Measurements from ENCODE around the gene ASF1A. TPM values are rescaled to one million over a fixed set of nuclear protein-coding genes. Genes with fewer than 3 reads are reported as not detected.

Gene ASF1A
- total RNA-seq, 1 donor from 2014 or later, result 30.5 TPM

GRCh38 chr6:118890997-118891790 is 2.8 kb upstream of the ASF1A start:
- peaks cover 18% of the 10 kb centered on the region for H3K4me1 Mint-ChIP-seq (ENCODE audit: low read depth)
- TF ChIP-seq, protein P1, sequence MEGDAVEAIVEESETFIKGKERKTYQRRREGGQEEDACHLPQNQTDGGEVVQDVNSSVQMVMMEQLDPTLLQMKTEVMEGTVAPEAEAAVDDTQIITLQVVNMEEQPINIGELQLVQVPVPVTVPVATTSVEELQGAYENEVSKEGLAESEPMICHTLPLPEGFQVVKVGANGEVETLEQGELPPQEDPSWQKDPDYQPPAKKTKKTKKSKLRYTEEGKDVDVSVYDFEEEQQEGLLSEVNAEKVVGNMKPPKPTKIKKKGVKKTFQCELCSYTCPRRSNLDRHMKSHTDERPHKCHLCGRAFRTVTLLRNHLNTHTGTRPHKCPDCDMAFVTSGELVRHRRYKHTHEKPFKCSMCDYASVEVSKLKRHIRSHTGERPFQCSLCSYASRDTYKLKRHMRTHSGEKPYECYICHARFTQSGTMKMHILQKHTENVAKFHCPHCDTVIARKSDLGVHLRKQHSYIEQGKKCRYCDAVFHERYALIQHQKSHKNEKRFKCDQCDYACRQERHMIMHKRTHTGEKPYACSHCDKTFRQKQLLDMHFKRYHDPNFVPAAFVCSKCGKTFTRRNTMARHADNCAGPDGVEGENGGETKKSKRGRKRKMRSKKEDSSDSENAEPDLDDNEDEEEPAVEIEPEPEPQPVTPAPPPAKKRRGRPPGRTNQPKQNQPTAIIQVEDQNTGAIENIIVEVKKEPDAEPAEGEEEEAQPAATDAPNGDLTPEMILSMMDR (IDR thresholded peaks at IDR 0.05; ENCODE audit: unreplicated experiment), result no peak
- H3K36me3 Mint-ChIP-seq (ENCODE audit: insufficient read depth), result peaks cover 4% of the 10 kb centered on the region
- H3K27ac Mint-ChIP-seq, result no peak overlapping the region
- no peak for DNase-seq (ENCODE audit: low spot score, unreplicated experiment)
- no peaks in the 10 kb centered on the region for H3K27me3 Mint-ChIP-seq
- H3K4me3 Mint-ChIP-seq (ENCODE audit: low read depth), result no peak overlapping the region
- H3K9me3 Mint-ChIP-seq (ENCODE audit: low read depth), result no peaks in the 10 kb centered on the region

DNA sequence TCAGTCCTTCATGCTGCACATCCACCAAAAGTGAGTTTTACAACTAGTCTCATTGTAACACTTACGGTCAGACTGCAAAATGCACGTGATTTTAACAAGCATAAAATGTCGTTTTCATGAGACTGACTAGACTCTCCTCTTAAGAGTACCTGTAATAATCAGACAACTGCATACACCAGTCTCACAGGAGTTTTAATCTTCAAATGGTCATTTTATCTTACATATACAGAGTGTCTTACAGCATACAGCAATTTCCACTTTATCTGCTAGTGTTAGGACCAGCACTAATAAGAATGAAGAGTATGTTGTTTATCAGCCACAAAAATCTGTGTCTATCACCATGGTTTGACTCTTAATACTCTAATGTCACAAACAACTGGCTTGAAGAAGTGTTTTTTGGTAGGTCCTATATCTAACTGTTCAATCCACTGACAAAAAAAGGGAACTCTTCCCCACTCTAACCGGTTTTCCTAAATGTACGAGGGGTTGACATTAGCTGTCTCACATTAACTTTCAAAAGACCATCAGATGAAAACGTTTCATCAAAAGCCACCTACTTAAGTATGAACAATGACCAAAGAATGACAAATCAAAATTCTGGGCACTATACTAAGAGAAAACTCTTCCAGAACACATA is 1.5 kb upstream of the ASF1A start:
- Mint-ChIP-seq H3K27me3 (no peaks in the 10 kb centered on the region), H3K36me3 (ENCODE audit: insufficient read depth) (peaks cover 4% of the 10 kb centered on the region), H3K27ac (peak overlapping the region; percentile 97), H3K9me3 (ENCODE audit: low read depth) (no peaks in the 10 kb centered on the region), H3K4me3 (ENCODE audit: low read depth) (peak overlapping the region; percentile 87), H3K4me1 (ENCODE audit: low read depth) (peaks cover 21% of the 10 kb centered on the region)
- TF ChIP-seq, protein P1 (IDR thresholded peaks at IDR 0.05; ENCODE audit: unreplicated experiment), result no peak
- DNase-seq (ENCODE audit: low spot score, unreplicated experiment), result no peak

- Mint-ChIP-seq H3K4me3 (ENCODE audit: low read depth) (peak overlapping the region; percentile 87), H3K27ac (peak overlapping the region; percentile 97), H3K36me3 (ENCODE audit: insufficient read depth) (peaks cover 7% of the 10 kb centered on the region), H3K9me3 (ENCODE audit: low read depth) (no peaks in the 10 kb centered on the region), H3K4me1 (ENCODE audit: low read depth) (peaks cover 26% of the 10 kb centered on the region), H3K27me3 (no peaks in the 10 kb centered on the region)
- no peak for DNase-seq (ENCODE audit: low spot score, unreplicated experiment)
- TF ChIP-seq, protein P1 (IDR thresholded peaks at IDR 0.05; ENCODE audit: unreplicated experiment), result no peak
Observed at GRCh38 chr6:118893064-118893806, 717 bp upstream of the ASF1A start.

DNA sequence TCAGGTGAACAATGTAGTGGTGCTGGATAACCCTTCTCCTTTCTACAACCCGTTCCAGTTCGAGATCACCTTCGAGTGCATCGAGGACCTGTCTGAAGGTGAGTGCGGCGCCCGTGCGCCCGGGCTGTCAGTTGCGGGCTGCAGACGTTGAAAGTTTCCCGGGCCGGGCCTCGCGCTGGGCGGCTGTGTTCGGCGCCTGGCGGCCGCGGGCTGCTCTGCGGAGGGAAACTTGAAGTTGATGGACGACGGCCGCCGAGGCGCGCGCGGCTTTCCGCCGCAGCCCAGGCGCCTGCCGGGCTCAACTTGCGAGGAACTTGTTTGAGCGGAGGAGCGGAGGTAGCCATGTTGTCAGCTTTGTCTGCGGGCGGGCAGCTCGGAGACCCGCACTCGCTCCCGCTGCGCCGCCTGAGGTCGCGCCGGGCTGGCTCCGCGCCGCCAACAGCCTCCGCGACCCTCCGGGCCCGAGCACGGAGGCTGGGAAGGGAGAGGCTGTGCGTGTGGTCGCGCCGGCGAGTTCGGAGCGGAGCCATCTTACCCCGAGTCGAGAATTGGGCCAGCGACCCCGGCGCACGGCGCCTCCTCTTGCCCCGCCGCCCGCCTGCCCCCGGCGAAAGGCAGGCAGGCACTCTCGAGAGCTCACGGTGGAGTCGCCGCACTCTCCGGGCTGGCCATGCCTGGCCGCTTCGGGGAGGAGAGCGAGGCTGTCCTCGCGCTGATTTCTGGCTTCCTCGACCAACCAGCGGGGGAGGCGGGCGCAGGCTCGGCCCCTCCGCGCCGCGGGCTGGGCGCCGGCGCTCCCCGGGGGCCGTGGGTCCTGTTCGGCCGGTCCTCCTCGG is 691 bp downstream of the ASF1A start:
- H3K27ac Mint-ChIP-seq, result peak overlapping the region; percentile 99
- no peaks in the 10 kb centered on the region for H3K27me3 Mint-ChIP-seq
- H3K4me3 Mint-ChIP-seq (ENCODE audit: low read depth), result peak overlapping the region; percentile 87
- TF ChIP-seq, protein P1 (IDR thresholded peaks at IDR 0.05; ENCODE audit: unreplicated experiment), result no peak
- peaks cover 8% of the 10 kb centered on the region for H3K36me3 Mint-ChIP-seq (ENCODE audit: insufficient read depth)
- H3K4me1 Mint-ChIP-seq (ENCODE audit: low read depth), result peaks cover 27% of the 10 kb centered on the region
- H3K9me3 Mint-ChIP-seq (ENCODE audit: low read depth), result no peaks in the 10 kb centered on the region
- peak; percentile 47 for DNase-seq (ENCODE audit: low spot score, unreplicated experiment)
